Measurements from ENCODE around the gene SOX1. TPM values are rescaled to one million over a fixed set of nuclear protein-coding genes. Genes with fewer than 3 reads are reported as not detected.

Gene SOX1
- total and polyA plus RNA-seq, 10 of the 15 experiments (the other 5 are each of a cell fraction or from before 2014, with no cell fraction given), result not detected

DNA sequence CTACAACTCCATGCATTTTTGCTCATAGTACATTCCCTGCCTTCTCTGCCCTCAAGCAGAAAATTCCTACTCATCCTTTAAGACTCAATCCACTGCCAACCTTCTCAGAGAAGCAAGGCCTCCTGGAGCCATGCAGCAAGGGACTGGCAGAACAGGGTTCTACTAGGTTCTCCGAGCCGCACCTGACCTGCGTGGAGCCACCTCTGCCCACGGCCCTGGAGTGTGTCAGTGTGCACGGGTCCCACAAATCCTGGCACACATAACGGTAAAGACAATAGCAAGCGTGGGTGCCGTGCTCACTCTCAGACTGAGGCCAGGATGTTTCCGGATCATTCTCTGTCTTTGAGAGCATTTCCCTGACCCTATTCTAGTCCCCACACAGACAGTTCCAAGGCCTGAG lies 30.0 kb downstream of the SOX1 start:
- no peak overlapping the region for H3K9ac ChIP-seq (ENCODE audit: control insufficient read depth, insufficient read depth, low read length)
- POLR2A ChIA-PET, result no interaction called here

More for the DNA sequence above, 30.0 kb downstream of the SOX1 start:
- H3K4me1 ChIP-seq (ENCODE audit: control insufficient read depth, insufficient read depth, low read length), result no peaks in the 10 kb centered on the region
- intact Hi-C loops (cut with micrococcal nuclease; ENCODE audit: unreplicated experiment) (no loop called here), in situ Hi-C loops (cut with MboI) (loop anchor here (25.0 kb wide), 1 partner anchor 515 kb away; no protein-coding TSS in a partner anchor)
- no peaks in the 10 kb centered on the region for H3K79me2 ChIP-seq (ENCODE audit: control insufficient read depth, insufficient read depth, low read length)
- ChIA-PET RAD21 (ENCODE audit: unreplicated experiment) (no interaction called here), CTCF (no interaction called here), SMC1A (ENCODE audit: uncharacterized antibody, unreplicated experiment) (no interaction called here)
- no peaks in the 10 kb centered on the region for H3K9me3 ChIP-seq (replicated peaks; ENCODE audit: control insufficient read depth, insufficient read depth, low read length)
- BruUV-seq (replicated peaks), result no TSS peak
- H3K4me3 ChIP-seq, result no peak overlapping the region
- no peak overlapping the region for H3K27ac ChIP-seq (ENCODE audit: control insufficient read depth, insufficient read depth)
- FAIRE-seq, result no peak
- no peak overlapping the region for H2AFZ ChIP-seq (ENCODE audit: control insufficient read depth, low read depth, low read length)
- no peak for ATAC-seq
- no peaks in the 10 kb centered on the region for H3K27me3 ChIP-seq (replicated peaks in 1 of 2; ENCODE audit: control insufficient read depth in 2 of 2, insufficient read depth in 2 of 2, low read length in 1 of 2)
- H4K20me1 ChIP-seq (ENCODE audit: control insufficient read depth, insufficient read depth), result no peaks in the 10 kb centered on the region
- WGBS (ENCODE audit: insufficient coverage, insufficient replicate concordance, low lambda C conversion rate, missing lambda C conversion rate), result 49% methylated on average over 9 of the region's 9 CpGs
- H3K36me3 ChIP-seq (ENCODE audit: control insufficient read depth in 2 of 2, insufficient read depth in 2 of 2, low read length in 1 of 2), result no peaks in the 10 kb centered on the region
- no peak overlapping the region for H3K4me2 ChIP-seq (ENCODE audit: control insufficient read depth, insufficient read depth)
- TF ChIP-seq SP1 (IDR thresholded peaks at IDR 0.05; ENCODE audit: low read depth, low read length) (no peak), EED (IDR thresholded peaks at IDR 0.05; ENCODE audit: low read depth) (no peak), STAT1 (conservative IDR thresholded peaks at IDR 0.05) (no peak), SMARCA5 (IDR thresholded peaks at IDR 0.05) (no peak), KDM1A (IDR thresholded peaks at IDR 0.05; ENCODE audit: borderline replicate concordance) (no peak), HDAC2 (IDR thresholded peaks at IDR 0.05) (no peak), SREBF2 (IDR thresholded peaks at IDR 0.05; ENCODE audit: low read length) (no peak), CBX5 (IDR thresholded peaks at IDR 0.05; ENCODE audit: low read depth) (no peak)
- TF ChIP-seq, protein P1, sequence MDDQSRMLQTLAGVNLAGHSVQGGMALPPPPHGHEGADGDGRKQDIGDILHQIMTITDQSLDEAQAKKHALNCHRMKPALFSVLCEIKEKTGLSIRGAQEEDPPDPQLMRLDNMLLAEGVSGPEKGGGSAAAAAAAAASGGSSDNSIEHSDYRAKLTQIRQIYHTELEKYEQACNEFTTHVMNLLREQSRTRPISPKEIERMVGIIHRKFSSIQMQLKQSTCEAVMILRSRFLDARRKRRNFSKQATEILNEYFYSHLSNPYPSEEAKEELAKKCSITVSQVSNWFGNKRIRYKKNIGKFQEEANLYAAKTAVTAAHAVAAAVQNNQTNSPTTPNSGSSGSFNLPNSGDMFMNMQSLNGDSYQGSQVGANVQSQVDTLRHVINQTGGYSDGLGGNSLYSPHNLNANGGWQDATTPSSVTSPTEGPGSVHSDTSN (IDR thresholded peaks at IDR 0.05; ENCODE audit: insufficient replicate concordance, low read depth, low read length), result no peak
- TF ChIP-seq, protein P2, sequence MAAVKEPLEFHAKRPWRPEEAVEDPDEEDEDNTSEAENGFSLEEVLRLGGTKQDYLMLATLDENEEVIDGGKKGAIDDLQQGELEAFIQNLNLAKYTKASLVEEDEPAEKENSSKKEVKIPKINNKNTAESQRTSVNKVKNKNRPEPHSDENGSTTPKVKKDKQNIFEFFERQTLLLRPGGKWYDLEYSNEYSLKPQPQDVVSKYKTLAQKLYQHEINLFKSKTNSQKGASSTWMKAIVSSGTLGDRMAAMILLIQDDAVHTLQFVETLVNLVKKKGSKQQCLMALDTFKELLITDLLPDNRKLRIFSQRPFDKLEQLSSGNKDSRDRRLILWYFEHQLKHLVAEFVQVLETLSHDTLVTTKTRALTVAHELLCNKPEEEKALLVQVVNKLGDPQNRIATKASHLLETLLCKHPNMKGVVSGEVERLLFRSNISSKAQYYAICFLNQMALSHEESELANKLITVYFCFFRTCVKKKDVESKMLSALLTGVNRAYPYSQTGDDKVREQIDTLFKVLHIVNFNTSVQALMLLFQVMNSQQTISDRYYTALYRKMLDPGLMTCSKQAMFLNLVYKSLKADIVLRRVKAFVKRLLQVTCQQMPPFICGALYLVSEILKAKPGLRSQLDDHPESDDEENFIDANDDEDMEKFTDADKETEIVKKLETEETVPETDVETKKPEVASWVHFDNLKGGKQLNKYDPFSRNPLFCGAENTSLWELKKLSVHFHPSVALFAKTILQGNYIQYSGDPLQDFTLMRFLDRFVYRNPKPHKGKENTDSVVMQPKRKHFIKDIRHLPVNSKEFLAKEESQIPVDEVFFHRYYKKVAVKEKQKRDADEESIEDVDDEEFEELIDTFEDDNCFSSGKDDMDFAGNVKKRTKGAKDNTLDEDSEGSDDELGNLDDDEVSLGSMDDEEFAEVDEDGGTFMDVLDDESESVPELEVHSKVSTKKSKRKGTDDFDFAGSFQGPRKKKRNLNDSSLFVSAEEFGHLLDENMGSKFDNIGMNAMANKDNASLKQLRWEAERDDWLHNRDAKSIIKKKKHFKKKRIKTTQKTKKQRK (IDR thresholded peaks at IDR 0.05; ENCODE audit: low read depth, low read length), result no peak
- TF ChIP-seq, protein P3, sequence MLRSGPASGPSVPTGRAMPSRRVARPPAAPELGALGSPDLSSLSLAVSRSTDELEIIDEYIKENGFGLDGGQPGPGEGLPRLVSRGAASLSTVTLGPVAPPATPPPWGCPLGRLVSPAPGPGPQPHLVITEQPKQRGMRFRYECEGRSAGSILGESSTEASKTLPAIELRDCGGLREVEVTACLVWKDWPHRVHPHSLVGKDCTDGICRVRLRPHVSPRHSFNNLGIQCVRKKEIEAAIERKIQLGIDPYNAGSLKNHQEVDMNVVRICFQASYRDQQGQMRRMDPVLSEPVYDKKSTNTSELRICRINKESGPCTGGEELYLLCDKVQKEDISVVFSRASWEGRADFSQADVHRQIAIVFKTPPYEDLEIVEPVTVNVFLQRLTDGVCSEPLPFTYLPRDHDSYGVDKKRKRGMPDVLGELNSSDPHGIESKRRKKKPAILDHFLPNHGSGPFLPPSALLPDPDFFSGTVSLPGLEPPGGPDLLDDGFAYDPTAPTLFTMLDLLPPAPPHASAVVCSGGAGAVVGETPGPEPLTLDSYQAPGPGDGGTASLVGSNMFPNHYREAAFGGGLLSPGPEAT (IDR thresholded peaks at IDR 0.05; ENCODE audit: low read depth), result no peak
- no peak for DNase-seq (ENCODE audit: low read depth, low spot score)
